ENCODE measurements around the gene CLIP2.
"Not testable (repeated sequence)": the region's sequence is repeated elsewhere in the genome, so short reads cannot be mapped to it uniquely, and the experiment has no call there.

Gene CLIP2

GRCh38 chr7:74297516-74298233, 8.5 kb downstream of the CLIP2 start:
- DNase-seq (ENCODE audit: low read depth in 3 of 3): no peak

- DNase-seq (ENCODE audit: low read depth in 3 of 3): no peak
Observed at GRCh38 chr7:74299401-74299800, 10.2 kb downstream of the CLIP2 start.

GRCh38 chr7:74300926-74301325, 11.7 kb downstream of the CLIP2 start:
- DNase-seq (ENCODE audit: low read depth in 3 of 3): no peak

- no peak for DNase-seq (ENCODE audit: low read depth in 3 of 3)
Observed at GRCh38 chr7:74302745-74303221, 13.6 kb downstream of the CLIP2 start.

- no peak for DNase-seq (ENCODE audit: low read depth in 3 of 3)
Observed at GRCh38 chr7:74304550-74304949, 15.3 kb downstream of the CLIP2 start.

- DNase-seq (ENCODE audit: low read depth in 3 of 3): no peak
Observed at GRCh38 chr7:74306004-74306729, 17.0 kb downstream of the CLIP2 start.

- no peak for DNase-seq (ENCODE audit: low read depth in 3 of 3)
Observed at GRCh38 chr7:74306730-74307469, 17.7 kb downstream of the CLIP2 start.

GRCh38 chr7:74307738-74308505, 18.7 kb downstream of the CLIP2 start:
- DNase-seq (ENCODE audit: low read depth in 3 of 3): no peak

GRCh38 chr7:74309181-74309580, 20.0 kb downstream of the CLIP2 start:
- no peak for DNase-seq (ENCODE audit: low read depth in 3 of 3)

- DNase-seq (ENCODE audit: low read depth in 3 of 3): no peak
Observed at GRCh38 chr7:74311305-74311744, 22.1 kb downstream of the CLIP2 start.

GRCh38 chr7:74312418-74313028, 23.3 kb downstream of the CLIP2 start:
- DNase-seq (ENCODE audit: low read depth in 3 of 3): no peak

- not testable (repeated sequence) for DNase-seq (ENCODE audit: low read depth in 3 of 3)
Observed at GRCh38 chr7:74315891-74316290, 26.7 kb downstream of the CLIP2 start.

GRCh38 chr7:74317146-74317782, 28.1 kb downstream of the CLIP2 start:
- DNase-seq (ENCODE audit: low read depth in 3 of 3): no peak

GRCh38 chr7:74318043-74318442, 28.8 kb downstream of the CLIP2 start:
- DNase-seq (ENCODE audit: low read depth in 3 of 3): no peak

- no peak for DNase-seq (ENCODE audit: low read depth in 3 of 3)
Observed at GRCh38 chr7:74320645-74321221, 31.5 kb downstream of the CLIP2 start.

- not testable (repeated sequence) for DNase-seq (ENCODE audit: low read depth in 3 of 3)
Observed at GRCh38 chr7:74322892-74323291, 33.7 kb downstream of the CLIP2 start.

GRCh38 chr7:74324531-74325209, 35.5 kb downstream of the CLIP2 start:
- no peak for DNase-seq (ENCODE audit: low read depth in 3 of 3)

GRCh38 chr7:74325210-74325565, 36.0 kb downstream of the CLIP2 start:
- no peak for DNase-seq (ENCODE audit: low read depth in 3 of 3)

- DNase-seq (ENCODE audit: low read depth in 3 of 3): no peak
Observed at GRCh38 chr7:74329225-74329624, 40.0 kb downstream of the CLIP2 start.

All from stimulated activated CD4-positive, alpha-beta T cell treated with anti-CD3 and anti-CD28 coated beads, TNF-alpha, amount 100 ng/mL, for 24 hours (primary cell).